ENCODE data around the gene ATP7B. TPM values are rescaled to one million over a fixed set of nuclear protein-coding genes. Genes with fewer than 3 reads are reported as not detected.

The ATP7B gene
- total and polyA plus RNA-seq, 2 donors (not counting 1 experiment from before 2014, with no cell fraction given) = 1.7 to 3.3 TPM

- H3K4me3 ChIP-seq (replicated peaks in 1 of 4; ENCODE audit: control extremely low read depth in 1 of 4, insufficient read depth in 1 of 4, low read depth in 3 of 4, low read length in 4 of 4) = no peak overlapping the region
- no peaks in the 10 kb centered on the region for H4K20me1 ChIP-seq (ENCODE audit: control insufficient read depth, extremely low read depth, insufficient read depth, low read length)
- TF ChIP-seq CTCF (conservative IDR thresholded peaks at IDR 0.05 in 1 of 2, IDR thresholded peaks at IDR 0.05 in 1 of 2; ENCODE audit: low read depth in 1 of 2, low read length in 2 of 2) (no peak), EZH2 (IDR thresholded peaks at IDR 0.05; ENCODE audit: low read length, missing control alignments) (no peak)
- no peak overlapping the region for H3K9ac ChIP-seq (ENCODE audit: insufficient read depth, low read length)
- H3K27ac ChIP-seq (ENCODE audit: insufficient read depth, low read length) = no peak overlapping the region
- peaks cover 28% of the 10 kb centered on the region for H3K27me3 ChIP-seq (ENCODE audit: control insufficient read depth, insufficient read depth, low read length)
- no peaks in the 10 kb centered on the region for H3K4me1 ChIP-seq (ENCODE audit: control insufficient read depth, extremely low read depth, insufficient read depth, low read length)
- H3K79me2 ChIP-seq (ENCODE audit: control insufficient read depth, insufficient read depth, low read length) = no peaks in the 10 kb centered on the region
- H3K36me3 ChIP-seq (ENCODE audit: control insufficient read depth, insufficient read depth, low read length) = no peaks in the 10 kb centered on the region
- no peak overlapping the region for H2AFZ ChIP-seq (ENCODE audit: low read length)
- no peaks in the 10 kb centered on the region for H3K9me3 ChIP-seq (ENCODE audit: control insufficient read depth, insufficient read depth, low read depth, low read length)
- DNase-seq (ENCODE audit: low read depth in 2 of 2) = no peak
- no peak overlapping the region for H3K4me2 ChIP-seq (ENCODE audit: extremely low read depth, insufficient read depth, low read length)
Measured at GRCh38 chr13:51997186-51997585, 14.1 kb downstream of the ATP7B start.

- Histone ChIP-seq H3K27me3 (ENCODE audit: control insufficient read depth, insufficient read depth, low read length) (peaks cover 28% of the 10 kb centered on the region), H3K4me2 (ENCODE audit: extremely low read depth, insufficient read depth, low read length) (no peak overlapping the region), H3K4me1 (ENCODE audit: control insufficient read depth, extremely low read depth, insufficient read depth, low read length) (no peaks in the 10 kb centered on the region), H3K9ac (ENCODE audit: insufficient read depth, low read length) (no peak overlapping the region), H3K4me3 (replicated peaks in 1 of 4; ENCODE audit: control extremely low read depth in 1 of 4, insufficient read depth in 1 of 4, low read depth in 3 of 4, low read length in 4 of 4) (no peak overlapping the region), H2AFZ (ENCODE audit: low read length) (no peak overlapping the region), H3K36me3 (ENCODE audit: control insufficient read depth, insufficient read depth, low read length) (no peaks in the 10 kb centered on the region), H3K79me2 (ENCODE audit: control insufficient read depth, insufficient read depth, low read length) (no peaks in the 10 kb centered on the region), H3K27ac (ENCODE audit: insufficient read depth, low read length) (no peak overlapping the region), H4K20me1 (ENCODE audit: control insufficient read depth, extremely low read depth, insufficient read depth, low read length) (no peaks in the 10 kb centered on the region), H3K9me3 (ENCODE audit: control insufficient read depth, insufficient read depth, low read depth, low read length) (no peaks in the 10 kb centered on the region)
- no peak for DNase-seq (ENCODE audit: low read depth in 2 of 2)
- TF ChIP-seq CTCF (conservative IDR thresholded peaks at IDR 0.05 in 1 of 2, IDR thresholded peaks at IDR 0.05 in 1 of 2; ENCODE audit: low read depth in 1 of 2, low read length in 2 of 2) (no peak), EZH2 (IDR thresholded peaks at IDR 0.05; ENCODE audit: low read length, missing control alignments) (no peak)
Measured at GRCh38 chr13:51996641-51997040, 14.6 kb downstream of the ATP7B start.

- H3K4me3 ChIP-seq (replicated peaks in 1 of 4; ENCODE audit: control extremely low read depth in 1 of 4, insufficient read depth in 1 of 4, low read depth in 3 of 4, low read length in 4 of 4) = no peak overlapping the region
- no peaks in the 10 kb centered on the region for H3K79me2 ChIP-seq (ENCODE audit: control insufficient read depth, insufficient read depth, low read length)
- H3K9me3 ChIP-seq (ENCODE audit: control insufficient read depth, insufficient read depth, low read depth, low read length) = no peaks in the 10 kb centered on the region
- H4K20me1 ChIP-seq (ENCODE audit: control insufficient read depth, extremely low read depth, insufficient read depth, low read length) = no peaks in the 10 kb centered on the region
- TF ChIP-seq EZH2 (IDR thresholded peaks at IDR 0.05; ENCODE audit: low read length, missing control alignments) = no peak
- TF ChIP-seq CTCF (conservative IDR thresholded peaks at IDR 0.05 in 1 of 2, IDR thresholded peaks at IDR 0.05 in 1 of 2; ENCODE audit: low read depth in 1 of 2, low read length in 2 of 2) = no peak
- H3K27me3 ChIP-seq (ENCODE audit: control insufficient read depth, insufficient read depth, low read length) = peaks cover 28% of the 10 kb centered on the region
- no peak overlapping the region for H3K4me2 ChIP-seq (ENCODE audit: extremely low read depth, insufficient read depth, low read length)
- H3K9ac ChIP-seq (ENCODE audit: insufficient read depth, low read length) = no peak overlapping the region
- DNase-seq (ENCODE audit: low read depth in 2 of 2) = peak; percentile 19 to 35
- H3K27ac ChIP-seq (ENCODE audit: insufficient read depth, low read length) = no peak overlapping the region
- no peaks in the 10 kb centered on the region for H3K4me1 ChIP-seq (ENCODE audit: control insufficient read depth, extremely low read depth, insufficient read depth, low read length)
- H3K36me3 ChIP-seq (ENCODE audit: control insufficient read depth, insufficient read depth, low read length) = no peaks in the 10 kb centered on the region
- no peak overlapping the region for H2AFZ ChIP-seq (ENCODE audit: low read length)
Measured at GRCh38 chr13:51995677-51996551, 15.3 kb downstream of the ATP7B start.
